Esophagus squamous epithelium (tissue), 5 donors: ENCODE measurements around the gene TRAPPC6A. TPM values are rescaled to one million over a fixed set of nuclear protein-coding genes. Genes with fewer than 3 reads are reported as not detected.

Experiments used
- DNase-seq: peaks from one replicate; lab custom pipeline; 2025; lab: John Stamatoyannopoulos, UW
- H3K27ac ChIP-seq, 4 donors: fragments of 200-600 bp; sonication (generic); one replicate each; pipeline ENCODE4 v1.5.1; 2016 to 2019; ENCODE audit warnings: mild to moderate bottlenecking in 1 of 4
- H3K27me3 ChIP-seq, 4 donors: fragments of 200-600 bp; sonication (generic); 1 replicate in 3 of 4; 2 replicates in 1 of 4; pipeline versions ENCODE4 v1.5.1 to v1.6.0; 2017 to 2021; ENCODE audit warnings: antibody characterized with exemption in 1 of 4
- H3K36me3 ChIP-seq, 3 donors: fragments of 200-600 bp; sonication (generic); one replicate each; pipeline ENCODE4 v1.5.1; 2016 to 2019
- H3K4me1 ChIP-seq, 3 donors: fragments of 200-600 bp; sonication (generic); one replicate each; pipeline ENCODE4 v1.5.1; 2017 to 2019
- H3K4me3 ChIP-seq, 4 donors: fragments of 200-600 bp; sonication (generic); 1 replicate in 3 of 4; 2 replicates in 1 of 4; pipeline ENCODE4 v1.5.1; 2016 to 2019; ENCODE audit warnings: mild to moderate bottlenecking in 2 of 4, moderate library complexity in 1 of 4
- H3K9me3 ChIP-seq, 3 donors: fragments of 200-600 bp; sonication (generic); one replicate each; pipeline ENCODE4 v1.5.1; 2016 to 2019
- POLR2A ChIP-seq, 4 donors: fragments of 450-650 bp; IDR thresholded peaks; one replicate each; pipeline ENCODE4 v1.6.1; 2017; ENCODE audit warnings: antibody characterized with exemption in 4 of 4, mild to moderate bottlenecking in 4 of 4, moderate library complexity in 3 of 4
- WGBS, 2 donors: methylation state at CpG; one replicate each; pipeline ENCODE4 v1.1.5; 2018; 5-methylcytosine and 5-hydroxymethylcytosine counted together
- intact Hi-C: fragments of 100-400 bp; cut with DNase I; formaldehyde crosslinking; loops from one replicate; pipeline ENCODE4 v1.15.0; 2022
- total RNA-seq, 4 donors: library from RNA; depleted of rRNA; stranded (reverse); fragments of >200 nt; gene quantifications; one replicate each; pipeline ENCODE4 v1.1.0, GENCODE V29; 2016
- TF ChIP-seq, protein P1 (sequence below), 6 experiments: fragments of 450-650 bp in 4 of 6; fragments of 200-600 bp in 2 of 6; sonication (generic) in 2 of 6; IDR thresholded peaks; one replicate each; pipeline ENCODE4 v1.5.1; 2016 to 2019; ENCODE audit warnings: antibody characterized with exemption in 6 of 6, mild to moderate bottlenecking in 4 of 6, moderate library complexity in 4 of 6
- donor health status: DM: yes; HTN: yes; CAD: no.

Gene TRAPPC6A
- total RNA-seq, 4 donors from 2014 or later, result 5.4 to 27.8 (median 18.0) TPM

DNA sequence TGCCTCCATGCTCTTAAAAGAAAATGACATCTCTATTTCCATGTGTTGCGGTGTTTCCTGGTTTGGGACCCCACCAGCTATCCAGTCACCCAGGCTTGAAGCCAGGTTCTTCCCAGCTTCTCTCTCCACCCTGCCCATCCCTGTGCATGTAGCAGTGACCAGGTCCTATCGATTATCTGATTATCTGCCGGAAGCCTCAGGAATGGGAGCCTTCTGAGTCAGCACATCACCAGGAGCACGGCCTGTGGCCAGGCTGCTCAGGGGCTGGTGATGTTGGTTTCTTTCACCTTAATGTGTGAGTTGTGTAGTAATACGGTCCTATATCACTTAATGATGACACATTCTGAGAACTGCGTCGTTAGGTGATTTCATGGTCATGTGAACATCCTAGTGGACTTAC, 51.4 kb downstream of the TRAPPC6A start:
- H3K9me3 ChIP-seq, result no peaks in the 10 kb centered on the region
- no peak for TF ChIP-seq POLR2A (IDR thresholded peaks at IDR 0.05)
- TF ChIP-seq, protein P1, sequence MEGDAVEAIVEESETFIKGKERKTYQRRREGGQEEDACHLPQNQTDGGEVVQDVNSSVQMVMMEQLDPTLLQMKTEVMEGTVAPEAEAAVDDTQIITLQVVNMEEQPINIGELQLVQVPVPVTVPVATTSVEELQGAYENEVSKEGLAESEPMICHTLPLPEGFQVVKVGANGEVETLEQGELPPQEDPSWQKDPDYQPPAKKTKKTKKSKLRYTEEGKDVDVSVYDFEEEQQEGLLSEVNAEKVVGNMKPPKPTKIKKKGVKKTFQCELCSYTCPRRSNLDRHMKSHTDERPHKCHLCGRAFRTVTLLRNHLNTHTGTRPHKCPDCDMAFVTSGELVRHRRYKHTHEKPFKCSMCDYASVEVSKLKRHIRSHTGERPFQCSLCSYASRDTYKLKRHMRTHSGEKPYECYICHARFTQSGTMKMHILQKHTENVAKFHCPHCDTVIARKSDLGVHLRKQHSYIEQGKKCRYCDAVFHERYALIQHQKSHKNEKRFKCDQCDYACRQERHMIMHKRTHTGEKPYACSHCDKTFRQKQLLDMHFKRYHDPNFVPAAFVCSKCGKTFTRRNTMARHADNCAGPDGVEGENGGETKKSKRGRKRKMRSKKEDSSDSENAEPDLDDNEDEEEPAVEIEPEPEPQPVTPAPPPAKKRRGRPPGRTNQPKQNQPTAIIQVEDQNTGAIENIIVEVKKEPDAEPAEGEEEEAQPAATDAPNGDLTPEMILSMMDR (IDR thresholded peaks at IDR 0.05), result no peak
- H3K4me1 ChIP-seq, result peaks cover 21 to 47% (median 26%) of the 10 kb centered on the region in 3 donors
- no peak for DNase-seq
- H3K27ac ChIP-seq, result no peak overlapping the region
- intact Hi-C loops, result no loop called here
- WGBS, 2 donors, result 86 to 92% methylated on average over 5 to 7 of the region's 7 CpGs
- H3K36me3 ChIP-seq, result peaks cover 0 to 6% (median 0%) of the 10 kb centered on the region in 3 donors
- no peak overlapping the region for H3K4me3 ChIP-seq
- H3K27me3 ChIP-seq, result no peaks in the 10 kb centered on the region

DNA sequence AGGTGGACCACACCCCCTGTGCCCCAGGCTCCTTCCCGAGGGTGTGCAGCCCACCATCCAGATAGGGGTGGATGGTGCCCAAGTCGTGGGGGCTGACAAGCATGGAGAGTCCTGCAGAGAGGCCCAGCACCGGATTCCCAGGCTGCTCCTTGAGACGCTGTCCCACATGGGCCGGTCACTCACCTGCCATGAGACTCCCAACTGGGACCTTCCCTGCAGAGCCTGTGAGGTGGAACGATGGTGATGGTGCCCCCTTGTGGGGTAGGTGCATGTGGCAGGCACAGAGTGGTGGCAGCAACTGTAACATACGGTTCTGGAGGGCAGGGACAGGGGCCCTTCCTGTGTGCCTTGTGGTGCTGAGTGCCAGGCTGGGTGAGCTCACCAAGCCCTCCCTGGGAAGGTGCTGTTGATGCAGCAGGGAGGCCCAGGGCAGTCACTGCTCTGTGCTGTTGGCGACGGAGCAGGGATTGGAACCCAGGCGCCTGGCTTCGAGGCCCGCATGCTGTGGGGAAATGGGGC, 52.0 kb downstream of the TRAPPC6A start:
- H3K9me3 ChIP-seq, result no peaks in the 10 kb centered on the region
- H3K4me3 ChIP-seq, result no peak overlapping the region
- intact Hi-C loops, result no loop called here
- H3K27me3 ChIP-seq, result no peaks in the 10 kb centered on the region
- no peak for TF ChIP-seq POLR2A (IDR thresholded peaks at IDR 0.05)
- TF ChIP-seq, protein P1 (IDR thresholded peaks at IDR 0.05), result peak; percentile 40 to 82 (median 66)
- peaks cover 26 to 53% (median 26%) of the 10 kb centered on the region in 3 donors for H3K4me1 ChIP-seq
- H3K27ac ChIP-seq, result no peak overlapping the region
- no peak for DNase-seq
- WGBS, 2 donors, result 73% methylated on average over 8 of the region's 12 CpGs; no CpG with 5 or more reads in 1 of the 2 donors
- peaks cover 0 to 6% (median 0%) of the 10 kb centered on the region in 3 donors for H3K36me3 ChIP-seq

- Histone ChIP-seq H3K9me3 (no peaks in the 10 kb centered on the region), H3K36me3 (peaks cover 0 to 6% (median 0%) of the 10 kb centered on the region in 3 donors), H3K27ac (no peak overlapping the region), H3K4me3 (no peak overlapping the region), H3K27me3 (no peaks in the 10 kb centered on the region), H3K4me1 (peaks cover 26 to 58% (median 26%) of the 10 kb centered on the region in 3 donors)
- 88 to 94% methylated on average over 4 to 5 of the region's 9 CpGs for WGBS, 2 donors
- no peak for DNase-seq
- TF ChIP-seq, protein P1 (IDR thresholded peaks at IDR 0.05), result no peak
- no peak for TF ChIP-seq POLR2A (IDR thresholded peaks at IDR 0.05)
- intact Hi-C loops, result no loop called here
Measured at GRCh38 chr19:45125360-45125759, 52.7 kb downstream of the TRAPPC6A start.

GRCh38 chr19:45124021-45124420, 54.0 kb downstream of the TRAPPC6A start:
- intact Hi-C loops, result no loop called here

DNA sequence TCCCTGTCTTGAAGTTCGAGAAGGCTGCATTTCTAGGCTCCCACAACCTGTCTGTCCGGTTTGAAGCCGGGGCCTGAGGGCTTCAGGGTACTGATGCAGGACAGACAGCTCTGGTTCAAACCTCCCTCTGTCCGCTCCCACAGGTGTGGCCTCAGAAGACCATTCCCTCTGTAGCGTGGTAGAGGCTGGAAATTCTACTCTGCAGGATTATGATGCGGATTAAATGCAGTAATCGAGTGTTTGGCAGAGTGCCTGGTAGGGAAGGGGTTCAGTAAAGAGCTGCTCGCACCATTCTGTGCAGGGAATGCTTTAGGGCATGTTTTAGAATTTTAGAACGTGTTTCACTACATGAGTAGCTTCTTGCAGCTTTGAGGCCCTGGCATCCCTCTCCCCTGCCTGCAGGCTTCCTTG, 54.6 kb downstream of the TRAPPC6A start:
- 32 to 46% methylated on average over 5 to 8 of the region's 9 CpGs for WGBS, 2 donors
- no peaks in the 10 kb centered on the region for H3K9me3 ChIP-seq
- no peak for TF ChIP-seq POLR2A (IDR thresholded peaks at IDR 0.05)
- TF ChIP-seq, protein P1 (IDR thresholded peaks at IDR 0.05), result no peak
- H3K36me3 ChIP-seq, result no peaks in the 10 kb centered on the region
- H3K4me3 ChIP-seq, result no peak overlapping the region
- H3K4me1 ChIP-seq, result peaks cover 26 to 68% (median 26%) of the 10 kb centered on the region in 3 donors
- intact Hi-C loops, result no loop called here
- no peak for DNase-seq
- peak overlapping the region in 2 of 4 donors; percentile 34 to 57 for H3K27ac ChIP-seq
- no peaks in the 10 kb centered on the region for H3K27me3 ChIP-seq

More at GRCh38 chr19:45124021-45124420, 54.0 kb downstream of the TRAPPC6A start:
- Histone ChIP-seq H3K27ac (peak overlapping the region in 3 of 4 donors; percentile 34 to 57 (median 34)), H3K4me3 (no peak overlapping the region), H3K36me3 (peaks cover 0 to 4% (median 0%) of the 10 kb centered on the region in 3 donors), H3K27me3 (no peaks in the 10 kb centered on the region), H3K9me3 (no peaks in the 10 kb centered on the region), H3K4me1 (peaks cover 26 to 65% (median 26%) of the 10 kb centered on the region in 3 donors)
- DNase-seq, result no peak
- TF ChIP-seq POLR2A (IDR thresholded peaks at IDR 0.05), result no peak
- TF ChIP-seq, protein P1 (IDR thresholded peaks at IDR 0.05), result no peak
- 34 to 62% methylated on average over 4 to 6 of the region's 6 CpGs for WGBS, 2 donors
